ENCODE results near the gene UGDH. TPM values are rescaled to one million over a fixed set of nuclear protein-coding genes. Genes with fewer than 3 reads are reported as not detected.

The UGDH gene
- total and polyA plus RNA-seq, 2 of the 8 experiments (the other 6 are each of a cell fraction or from before 2014, with no cell fraction given) = 32.0 to 128 TPM

DNA sequence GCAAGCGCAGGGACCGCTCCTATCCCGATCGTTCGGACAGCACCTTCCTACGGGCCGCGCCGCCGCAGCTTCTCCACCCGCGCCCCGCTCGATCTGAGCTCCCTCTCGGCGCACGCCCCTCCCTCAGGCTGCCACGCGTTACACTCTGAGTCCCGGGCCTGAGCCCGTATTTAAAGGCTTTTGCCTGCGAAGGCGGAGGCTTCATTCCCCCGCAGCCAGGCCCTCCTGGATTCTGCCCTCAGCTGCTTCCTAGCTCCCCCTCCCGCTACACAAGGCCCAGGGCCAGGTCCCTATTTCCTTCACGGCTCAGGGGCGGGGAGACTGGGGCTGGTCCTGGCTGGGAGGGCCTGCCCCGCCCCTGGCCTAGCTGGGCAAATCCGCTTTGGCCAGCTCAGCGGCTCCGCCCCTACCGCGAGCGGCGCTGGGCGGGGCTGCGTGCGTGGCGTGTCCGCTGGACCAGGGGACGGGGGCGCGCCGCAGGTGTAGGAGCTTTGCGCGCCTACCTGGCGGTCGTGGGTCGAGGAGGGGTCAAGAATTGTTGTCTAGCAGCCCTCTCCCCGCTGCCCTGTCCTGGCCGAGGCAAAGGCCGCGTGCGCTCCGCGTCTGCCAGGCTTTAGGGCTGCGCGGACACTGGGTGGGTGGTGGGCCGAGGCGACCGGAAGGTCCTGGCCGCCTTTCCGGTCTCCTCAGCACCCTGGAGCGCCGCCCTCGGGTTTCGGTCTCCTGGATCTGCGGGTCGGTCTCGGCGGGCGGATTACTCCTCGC, at the start of gene UGDH (continued):
- peak; percentile 95 for TF ChIP-seq KDM4A (IDR thresholded peaks at IDR 0.05; ENCODE audit: low read depth, low read length, severe bottlenecking)
- TF ChIP-seq HDAC2 (IDR thresholded peaks at IDR 0.05; ENCODE audit: borderline replicate concordance in 1 of 2, low read depth in 2 of 2, low read length in 2 of 2) = peak; percentile 74 to 83; a peak in 3 of 4 replicates
- 0 out of 2 replicates have a peak, but pooled peaks have one; percentile 0 for TF ChIP-seq RXRA (IDR thresholded peaks at IDR 0.05; ENCODE audit: insufficient read depth, low read depth, low read length)
- peak; percentile 74 for TF ChIP-seq TAF1 (IDR thresholded peaks at IDR 0.05; ENCODE audit: low read depth, low read length)
- peak; percentile 90 for TF ChIP-seq FOSL1 (IDR thresholded peaks at IDR 0.05; ENCODE audit: insufficient read depth, low read depth, low read length)
- peak; percentile 52 to 62; a peak in 1 of 4 replicates for TF ChIP-seq SIN3A (conservative IDR thresholded peaks at IDR 0.05 in 1 of 2, IDR thresholded peaks at IDR 0.05 in 1 of 2; ENCODE audit: low read depth in 1 of 2, low read length in 2 of 2)
- no peak for TF ChIP-seq CHD7 (IDR thresholded peaks at IDR 0.05; ENCODE audit: insufficient replicate concordance, low read length)
- TF ChIP-seq NANOG (IDR thresholded peaks at IDR 0.05; ENCODE audit: insufficient read depth, low read depth, low read length, poor library complexity, severe bottlenecking) = no peak
- peak; percentile 72; the same call in 1 of the 2 replicates for TF ChIP-seq SP1 (IDR thresholded peaks at IDR 0.05; ENCODE audit: low read depth, low read length)

Data from H1 (cell line).